ENCODE measurements around the gene PTMS. TPM values are rescaled to one million over a fixed set of nuclear protein-coding genes. Genes with fewer than 3 reads are reported as not detected.

PTMS gene
- total RNA-seq, 1 experiment from 2014 or later = 5.0 TPM

DNA sequence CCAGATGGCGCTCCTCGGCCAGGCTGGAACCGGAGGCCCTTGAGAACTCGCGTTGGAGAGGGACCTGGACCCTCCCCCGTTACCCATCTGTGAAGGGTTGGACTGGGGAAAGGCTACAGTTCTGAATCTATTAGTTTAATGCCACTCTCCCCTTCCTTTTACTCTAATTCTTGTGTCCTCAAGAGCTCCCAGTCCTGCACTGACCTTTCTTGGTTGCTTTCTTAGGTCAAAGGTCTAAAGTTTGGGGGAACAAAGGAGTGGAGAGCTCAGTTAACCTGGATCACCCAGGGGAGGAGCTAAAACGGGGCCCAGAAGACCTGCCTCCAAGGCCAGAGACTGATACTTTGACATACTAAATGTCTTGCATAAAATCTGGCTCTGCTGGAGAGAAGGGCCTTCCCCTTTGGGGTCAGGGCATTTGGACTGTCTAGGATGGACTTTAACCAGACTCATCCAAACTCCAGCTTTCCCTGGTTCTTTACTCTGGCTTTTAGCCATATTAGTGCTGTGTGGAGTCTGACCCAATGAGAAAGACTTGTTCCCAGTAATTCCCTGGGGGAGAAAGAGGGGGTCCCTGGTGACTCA lies 12.3 kb upstream of the PTMS start:
- Histone ChIP-seq H3K27ac (ENCODE audit: low read length) (peak overlapping the region; percentile 96; the same call in 1 of the 2 replicates), H2AFZ (ENCODE audit: low read length) (peak overlapping the region; percentile 46; the same call in 1 of the 2 replicates), H4K20me1 (ENCODE audit: insufficient read depth, low read depth, low read length) (peaks cover 8% of the 10 kb centered on the region), H3K9me3 (ENCODE audit: low read length) (no peaks in the 10 kb centered on the region), H3K4me1 (ENCODE audit: low read length) (peaks cover 20% of the 10 kb centered on the region), H3K27me3 (ENCODE audit: low read length) (no peaks in the 10 kb centered on the region), H3K9ac (ENCODE audit: low read length) (peak overlapping the region; percentile 99), H3K79me2 (ENCODE audit: low read length) (peaks cover 17% of the 10 kb centered on the region), H3K9me2 (replicated peaks; ENCODE audit: insufficient read depth, low read length) (no peaks in the 10 kb centered on the region), H3K4me2 (ENCODE audit: low read depth, low read length, poor library complexity, severe bottlenecking) (peak overlapping the region; percentile 92), H3K36me3 (ENCODE audit: insufficient read depth, low read length) (peaks cover 12% of the 10 kb centered on the region), H3K4me3 (ENCODE audit: low read length) (peak overlapping the region; percentile 54; the same call in 1 of the 2 replicates)
- no peak for DNase-seq

DNA sequence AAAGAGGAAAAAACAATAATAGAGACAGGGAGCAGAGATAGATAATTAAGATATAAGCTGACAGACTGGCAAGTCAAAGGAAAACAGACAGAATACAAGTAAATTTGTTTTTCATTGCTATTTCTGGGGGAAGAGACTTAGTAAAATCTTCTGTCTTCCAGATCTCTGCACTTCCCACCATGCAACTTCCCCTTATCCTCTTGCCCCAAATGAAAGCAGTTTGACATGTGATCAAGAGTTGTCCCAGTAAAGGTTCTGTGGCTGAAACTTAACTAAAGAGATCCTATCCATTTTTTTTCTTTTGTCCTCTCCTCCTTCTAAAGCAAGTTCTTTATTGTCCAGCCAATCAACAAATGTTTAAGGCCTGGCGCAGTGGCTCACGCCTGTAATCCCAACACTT lies 11.8 kb upstream of the PTMS start:
- Histone ChIP-seq H3K9ac (ENCODE audit: low read length) (peak overlapping the region; percentile 99), H3K27ac (ENCODE audit: low read length) (no peak overlapping the region), H3K4me2 (ENCODE audit: low read depth, low read length, poor library complexity, severe bottlenecking) (peak overlapping the region; percentile 92), H3K9me3 (ENCODE audit: low read length) (no peaks in the 10 kb centered on the region), H3K4me3 (ENCODE audit: low read length) (no peak overlapping the region), H3K4me1 (ENCODE audit: low read length) (peaks cover 20% of the 10 kb centered on the region), H3K27me3 (ENCODE audit: low read length) (no peaks in the 10 kb centered on the region), H3K79me2 (ENCODE audit: low read length) (peaks cover 17% of the 10 kb centered on the region), H3K36me3 (ENCODE audit: insufficient read depth, low read length) (peaks cover 12% of the 10 kb centered on the region), H3K9me2 (replicated peaks; ENCODE audit: insufficient read depth, low read length) (no peaks in the 10 kb centered on the region), H2AFZ (ENCODE audit: low read length) (no peak overlapping the region), H4K20me1 (ENCODE audit: insufficient read depth, low read depth, low read length) (peaks cover 8% of the 10 kb centered on the region)
- no peak for DNase-seq

DNA sequence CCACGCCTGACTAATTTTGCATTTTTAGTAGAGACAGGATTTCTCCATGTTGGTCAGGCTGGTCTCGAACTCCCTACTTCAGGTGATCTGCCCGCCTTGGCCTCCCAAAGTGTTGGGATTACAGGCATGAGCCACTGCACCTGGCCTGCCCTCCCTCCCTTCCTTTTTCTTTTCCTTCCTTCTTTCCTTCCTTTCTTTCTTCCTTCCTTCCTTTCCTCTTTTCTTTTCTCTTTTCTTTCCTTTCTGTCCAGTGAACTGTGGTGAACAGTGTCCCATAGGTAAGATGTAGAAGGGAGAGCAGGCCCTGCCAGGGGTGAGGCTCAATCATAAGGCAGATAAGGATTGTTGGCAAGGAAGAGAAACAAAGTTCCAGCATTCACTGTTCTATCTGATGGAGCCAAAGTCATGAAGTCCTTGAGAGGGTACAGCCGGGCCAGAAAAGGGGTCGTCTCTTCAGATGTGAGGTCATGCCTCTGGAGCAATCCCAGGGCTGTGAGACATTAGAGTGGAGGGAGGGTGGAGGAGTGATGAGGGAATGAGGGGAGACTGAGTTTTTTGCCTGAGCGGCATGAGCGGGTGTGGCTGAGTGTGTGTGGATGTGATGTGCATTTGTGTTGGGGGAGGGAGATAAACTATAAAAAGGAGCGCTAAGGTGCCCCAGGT lies 9.0 kb upstream of the PTMS start:
- DNase-seq = no peak
- no peak overlapping the region for H3K4me2 ChIP-seq (ENCODE audit: low read depth, low read length, poor library complexity, severe bottlenecking)

DNA sequence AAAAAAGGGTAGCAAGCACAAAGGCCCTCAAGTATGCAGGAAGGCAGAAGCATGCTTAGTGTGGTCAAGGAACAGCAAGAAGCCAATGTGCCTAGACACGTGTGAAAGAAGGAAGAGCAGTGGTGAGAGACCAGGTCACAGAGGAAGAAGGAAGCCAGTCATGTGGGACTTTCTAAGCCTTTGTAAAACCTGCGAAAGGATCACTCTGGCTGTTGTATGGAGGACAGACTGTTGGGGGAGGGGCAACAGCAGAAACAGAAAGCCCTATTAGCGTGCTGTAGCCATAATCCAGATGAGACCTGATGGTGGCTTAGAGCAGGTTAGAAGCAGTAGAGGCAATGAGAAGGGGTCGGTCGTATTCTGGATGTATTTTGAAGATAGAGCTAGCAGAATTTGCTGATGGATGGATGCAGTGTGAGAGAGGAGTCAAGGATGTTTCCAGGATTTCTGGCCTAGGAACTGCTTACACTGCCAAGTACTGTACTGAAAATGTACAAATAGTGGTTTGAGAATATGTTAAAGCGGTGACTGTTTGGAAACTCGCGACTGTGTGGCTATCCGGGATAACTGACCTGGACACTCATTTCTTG lies 7.6 kb upstream of the PTMS start:
- Histone ChIP-seq H3K79me2 (ENCODE audit: low read length) (no peaks in the 10 kb centered on the region), H3K4me3 (ENCODE audit: low read length) (no peak overlapping the region), H3K27me3 (ENCODE audit: low read length) (no peaks in the 10 kb centered on the region), H3K9ac (ENCODE audit: low read length) (no peak overlapping the region), H2AFZ (ENCODE audit: low read length) (no peak overlapping the region), H3K9me3 (ENCODE audit: low read length) (no peaks in the 10 kb centered on the region), H3K4me1 (ENCODE audit: low read length) (peaks cover 12% of the 10 kb centered on the region), H3K9me2 (replicated peaks; ENCODE audit: insufficient read depth, low read length) (no peaks in the 10 kb centered on the region), H3K4me2 (ENCODE audit: low read depth, low read length, poor library complexity, severe bottlenecking) (no peak overlapping the region), H4K20me1 (ENCODE audit: insufficient read depth, low read depth, low read length) (no peaks in the 10 kb centered on the region), H3K27ac (ENCODE audit: low read length) (no peak overlapping the region), H3K36me3 (ENCODE audit: insufficient read depth, low read length) (no peaks in the 10 kb centered on the region)
- no peak for DNase-seq

More for the DNA sequence above, 9.0 kb upstream of the PTMS start:
- H4K20me1 ChIP-seq (ENCODE audit: insufficient read depth, low read depth, low read length) = peaks cover 2% of the 10 kb centered on the region
- no peak overlapping the region for H3K27ac ChIP-seq (ENCODE audit: low read length)
- peaks cover 15% of the 10 kb centered on the region for H3K4me1 ChIP-seq (ENCODE audit: low read length)
- H3K4me3 ChIP-seq (ENCODE audit: low read length) = no peak overlapping the region
- no peaks in the 10 kb centered on the region for H3K27me3 ChIP-seq (ENCODE audit: low read length)
- no peaks in the 10 kb centered on the region for H3K9me2 ChIP-seq (replicated peaks; ENCODE audit: insufficient read depth, low read length)
- no peaks in the 10 kb centered on the region for H3K9me3 ChIP-seq (ENCODE audit: low read length)
- H3K36me3 ChIP-seq (ENCODE audit: insufficient read depth, low read length) = no peaks in the 10 kb centered on the region
- H2AFZ ChIP-seq (ENCODE audit: low read length) = no peak overlapping the region
- H3K79me2 ChIP-seq (ENCODE audit: low read length) = peaks cover 7% of the 10 kb centered on the region
- H3K9ac ChIP-seq (ENCODE audit: low read length) = no peak overlapping the region

DNA sequence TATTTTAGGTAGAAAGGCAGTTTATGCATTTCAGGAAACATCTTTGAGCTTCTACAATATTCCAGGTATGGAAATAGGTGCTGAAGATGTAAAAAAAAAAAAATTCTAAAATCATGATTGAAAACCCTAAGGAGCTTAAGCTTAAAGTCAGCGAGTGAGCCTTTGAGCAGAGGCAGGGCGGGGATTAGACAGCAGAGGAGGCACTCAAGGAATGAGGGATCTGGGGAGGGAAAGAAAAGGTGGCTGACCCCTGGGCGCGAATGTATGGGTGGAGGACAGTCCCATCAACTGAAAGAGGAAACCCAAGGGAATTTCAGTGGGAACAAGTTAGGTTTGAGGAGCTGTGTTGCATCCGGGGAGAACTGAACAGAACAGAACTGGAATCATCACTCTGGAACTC lies 6.4 kb upstream of the PTMS start:
- H3K36me3 ChIP-seq (ENCODE audit: insufficient read depth, low read length) = no peaks in the 10 kb centered on the region
- H4K20me1 ChIP-seq (ENCODE audit: insufficient read depth, low read depth, low read length) = no peaks in the 10 kb centered on the region
- H3K4me2 ChIP-seq (ENCODE audit: low read depth, low read length, poor library complexity, severe bottlenecking) = no peak overlapping the region
- no peaks in the 10 kb centered on the region for H3K9me3 ChIP-seq (ENCODE audit: low read length)
- peaks cover 14% of the 10 kb centered on the region for H3K4me1 ChIP-seq (ENCODE audit: low read length)
- H3K27me3 ChIP-seq (ENCODE audit: low read length) = no peaks in the 10 kb centered on the region
- no peaks in the 10 kb centered on the region for H3K9me2 ChIP-seq (replicated peaks; ENCODE audit: insufficient read depth, low read length)
- H3K27ac ChIP-seq (ENCODE audit: low read length) = no peak overlapping the region
- no peak for DNase-seq
- no peak overlapping the region for H3K9ac ChIP-seq (ENCODE audit: low read length)
- H2AFZ ChIP-seq (ENCODE audit: low read length) = no peak overlapping the region
- no peaks in the 10 kb centered on the region for H3K79me2 ChIP-seq (ENCODE audit: low read length)
- H3K4me3 ChIP-seq (ENCODE audit: low read length) = no peak overlapping the region

DNA sequence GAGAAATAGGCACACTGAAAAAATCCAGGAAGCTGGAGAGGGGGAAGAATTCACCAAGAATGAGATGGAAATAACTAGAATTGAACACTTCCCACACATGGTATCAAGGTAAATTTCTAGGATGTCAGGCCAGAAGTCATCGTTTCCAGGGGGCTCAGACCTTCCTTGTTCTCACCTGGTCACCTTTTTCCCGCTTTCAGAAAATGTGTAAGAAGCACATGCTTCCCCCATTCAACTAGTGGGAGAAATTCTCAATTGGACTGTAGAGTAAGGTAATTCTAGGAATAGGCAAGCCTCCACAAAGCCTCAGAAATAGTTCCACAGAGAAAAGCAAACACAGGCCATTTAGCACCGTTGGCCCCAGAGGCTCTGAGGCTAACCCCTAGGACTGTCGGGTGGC lies 2.8 kb upstream of the PTMS start:
- peaks cover 3% of the 10 kb centered on the region; the same call in 1 of the 2 replicates for H3K27me3 ChIP-seq (ENCODE audit: low read length)
- H3K79me2 ChIP-seq (ENCODE audit: low read length) = no peaks in the 10 kb centered on the region
- no peaks in the 10 kb centered on the region for H3K36me3 ChIP-seq (ENCODE audit: insufficient read depth, low read length)
- H3K4me1 ChIP-seq (ENCODE audit: low read length) = peaks cover 35% of the 10 kb centered on the region
- no peaks in the 10 kb centered on the region for H3K9me3 ChIP-seq (ENCODE audit: low read length)
- no peaks in the 10 kb centered on the region for H3K9me2 ChIP-seq (replicated peaks; ENCODE audit: insufficient read depth, low read length)
- H3K4me3 ChIP-seq (ENCODE audit: low read length) = no peak overlapping the region
- no peak overlapping the region for H3K9ac ChIP-seq (ENCODE audit: low read length)
- no peak overlapping the region for H3K4me2 ChIP-seq (ENCODE audit: low read depth, low read length, poor library complexity, severe bottlenecking)
- no peaks in the 10 kb centered on the region for H4K20me1 ChIP-seq (ENCODE audit: insufficient read depth, low read depth, low read length)
- no peak overlapping the region for H2AFZ ChIP-seq (ENCODE audit: low read length)
- no peak overlapping the region for H3K27ac ChIP-seq (ENCODE audit: low read length)
- no peak for DNase-seq

DNA sequence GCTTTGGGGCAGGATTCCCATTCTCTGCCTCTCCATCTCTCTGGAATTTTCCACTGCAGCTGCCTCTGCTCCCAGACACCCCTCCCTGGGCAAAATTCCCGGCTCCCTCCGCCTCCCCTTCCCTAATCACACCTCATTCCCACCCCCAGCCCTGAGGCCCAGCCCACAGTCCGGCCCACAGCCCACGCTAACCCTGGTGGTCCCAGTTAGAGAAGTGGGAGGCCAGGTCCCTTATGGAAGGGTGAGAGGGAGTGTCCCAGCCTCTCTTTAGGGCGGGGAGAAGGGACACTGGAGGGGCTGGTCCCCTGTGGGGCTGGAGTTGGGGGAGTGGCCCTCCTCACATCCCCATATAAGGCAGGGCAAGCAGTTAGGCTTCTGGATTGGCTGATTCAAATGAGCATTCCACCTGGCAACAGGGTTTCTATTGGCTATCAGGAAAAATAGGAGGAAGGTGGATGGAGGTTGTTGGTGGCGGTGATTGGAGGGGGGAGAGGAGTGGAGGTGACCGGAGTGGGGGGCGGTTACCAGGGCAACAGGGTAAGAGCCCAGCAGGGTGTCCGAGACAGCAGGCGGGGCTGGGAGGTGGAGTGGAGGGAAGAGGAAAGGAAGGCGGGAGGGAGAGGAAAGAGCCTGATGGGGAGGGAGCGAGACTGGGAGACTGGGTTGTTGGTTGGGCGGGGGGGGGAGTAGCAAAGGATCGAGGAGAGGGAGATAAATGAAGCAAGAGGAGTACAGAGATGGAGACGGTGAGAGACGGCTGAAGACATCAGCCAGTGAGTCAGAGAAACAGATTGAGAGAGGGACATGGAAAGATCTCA lies 1.9 kb upstream of the PTMS start:
- peak overlapping the region; percentile 15; the same call in 1 of the 2 replicates for H2AFZ ChIP-seq (ENCODE audit: low read length)
- H3K9me3 ChIP-seq (ENCODE audit: low read length) = no peaks in the 10 kb centered on the region
- peaks cover 3% of the 10 kb centered on the region; the same call in 1 of the 2 replicates for H3K27me3 ChIP-seq (ENCODE audit: low read length)
- no peaks in the 10 kb centered on the region for H3K9me2 ChIP-seq (replicated peaks; ENCODE audit: insufficient read depth, low read length)
- peak overlapping the region; percentile 65 for H3K4me2 ChIP-seq (ENCODE audit: low read depth, low read length, poor library complexity, severe bottlenecking)
- peak; percentile 96 for DNase-seq
- no peak overlapping the region for H3K27ac ChIP-seq (ENCODE audit: low read length)
- H4K20me1 ChIP-seq (ENCODE audit: insufficient read depth, low read depth, low read length) = no peaks in the 10 kb centered on the region
- H3K36me3 ChIP-seq (ENCODE audit: insufficient read depth, low read length) = no peaks in the 10 kb centered on the region
- H3K4me3 ChIP-seq (ENCODE audit: low read length) = peak overlapping the region; percentile 54
- peak overlapping the region; percentile 57 for H3K9ac ChIP-seq (ENCODE audit: low read length)
- peaks cover 40% of the 10 kb centered on the region for H3K4me1 ChIP-seq (ENCODE audit: low read length)
- H3K79me2 ChIP-seq (ENCODE audit: low read length) = no peaks in the 10 kb centered on the region

Data from Karpas-422 (cell line).